GM10847 (cell line): ENCODE measurements around the gene PIGP.

Source experiments
- POLR2A ChIP-seq: IDR thresholded peaks from 2 replicates; pipeline ENCODE4 v1.6.1; 2011; ENCODE audit not compliant: insufficient read length; ENCODE audit errors: extremely low read depth

Gene PIGP

GRCh38 chr21:37026499-37026898 is 46.4 kb downstream of the PIGP start:
- no peak for TF ChIP-seq POLR2A

DNA sequence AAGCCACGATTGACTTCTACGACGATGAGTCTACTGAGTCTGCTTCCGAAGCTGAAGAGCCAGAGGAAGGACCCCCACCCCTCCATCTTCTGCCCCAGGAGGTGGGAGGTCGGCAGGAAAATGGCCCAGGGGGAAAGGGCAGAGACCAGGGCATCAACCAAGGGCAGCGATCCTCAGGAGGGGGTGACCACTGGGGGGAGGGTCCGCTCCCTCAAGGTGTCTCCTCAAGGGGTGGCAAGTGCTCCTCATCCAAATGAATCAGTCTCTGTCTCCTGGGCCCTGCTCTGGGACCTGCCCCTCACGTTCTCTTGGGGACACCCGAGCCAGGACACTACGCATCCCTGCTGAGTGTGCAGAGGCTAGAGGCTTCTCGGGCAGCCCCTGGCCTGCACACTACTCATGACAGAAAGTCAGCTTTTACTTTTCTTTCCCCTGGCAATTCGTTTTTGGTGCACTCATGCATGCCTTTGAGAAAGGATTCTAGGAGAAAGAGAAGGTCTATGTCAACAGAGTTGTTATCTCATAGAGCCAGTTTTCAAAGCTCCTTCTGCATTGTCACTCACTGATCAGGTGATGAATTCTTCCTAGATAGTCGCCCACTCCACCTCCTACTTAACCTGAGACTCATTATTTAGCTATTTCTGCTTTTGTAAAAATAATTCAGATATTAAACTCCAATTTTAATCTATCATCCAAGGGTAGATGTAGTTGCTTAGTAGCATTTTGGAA is 54.8 kb downstream of the PIGP start:
- TF ChIP-seq POLR2A = no peak
